GM12878 (cell line): ENCODE data around the gene NAV2. TPM values are rescaled to one million over a fixed set of nuclear protein-coding genes. Genes with fewer than 3 reads are reported as not detected.

Experiments used
- ATAC-seq: fragments of 200-7000 bp; cut with Tn5 transposase; 3 replicates; pipeline ENCODE4 v1.9.1; 2020; ENCODE audit warnings: mild to moderate bottlenecking, moderate library complexity
- BruUV-seq: library from RNA; stranded (reverse); fragments of 400-500 nt; replicated peaks from 2 replicates; lab custom pipeline; 2021; lab: Mats Ljungman, UMichigan
- CTCF ChIA-PET: fragments of 300-600 bp; sonication (Branson Sonifier 250); formaldehyde crosslinking; extraction: SDS; loops from one replicate; lab custom pipeline; 2021; ENCODE audit warnings: inconsistent platforms; lab: Yijun Ruan, JAX
- POLR2A ChIA-PET: fragments of 350-600 bp; formaldehyde crosslinking; extraction: SDS; loops from one replicate; lab custom pipeline; 2021; ENCODE audit warnings: inconsistent platforms; lab: Charles Lee
- RAD21 ChIA-PET: fragments of 300-600 bp; sonication (Branson Sonifier 250); formaldehyde crosslinking; loops from one replicate; lab custom pipeline; 2023; ENCODE audit warnings: antibody characterized with exemption; ENCODE audit not compliant: unreplicated experiment; lab: Charles Lee
- SMC1A ChIA-PET: fragments of 300-600 bp; sonication (Branson Sonifier 250); formaldehyde crosslinking; loops from one replicate; lab custom pipeline; 2023; ENCODE audit not compliant: unreplicated experiment, uncharacterized antibody; lab: Charles Lee
- DNase-seq: peaks from one replicate; pipeline ENCODE4 v3.0.0-alpha.2; 2011; ENCODE audit warnings: low read depth, low spot score
- FAIRE-seq: peaks from 3 replicates; lab custom pipeline; 2011; peaks lifted over from hg19 to GRCh38; lab: Jason Lieb, UNC
- H2AFZ ChIP-seq: 2 replicates; pipeline ENCODE4 v1.6.0; 2011; ENCODE audit warnings: low read depth, low read length, control low read depth; ENCODE audit not compliant: control insufficient read depth
- H3K27ac ChIP-seq: 2 replicates; pipeline ENCODE4 v1.5.1; 2011; ENCODE audit warnings: control low read depth; ENCODE audit not compliant: control insufficient read depth, insufficient read depth
- H3K27me3 ChIP-seq, 2 experiments: replicated peaks in 1 of 2; 2 replicates each; pipeline versions ENCODE4 v1.6.0 to v1.6.1; 2011; ENCODE audit warnings: low read length in 1 of 2; ENCODE audit not compliant: control insufficient read depth in 2 of 2, insufficient read depth in 2 of 2
- H3K36me3 ChIP-seq, 2 experiments: 2 replicates each; pipeline ENCODE4 v1.5.1; 2011; ENCODE audit warnings: low read length in 1 of 2; ENCODE audit not compliant: control insufficient read depth in 2 of 2, insufficient read depth in 2 of 2
- H3K4me1 ChIP-seq: 2 replicates; pipeline ENCODE4 v1.6.1; 2011; ENCODE audit warnings: mild to moderate bottlenecking, low read length, moderate library complexity, mixed read lengths; ENCODE audit not compliant: control insufficient read depth, insufficient read depth
- H3K4me2 ChIP-seq: 2 replicates; pipeline ENCODE4 v1.6.0; 2011; ENCODE audit warnings: control low read depth; ENCODE audit not compliant: control insufficient read depth, insufficient read depth
- H3K4me3 ChIP-seq: fragments of 200-600 bp; sonication (generic); 2 replicates; pipeline ENCODE4 v1.5.1; 2016
- H3K79me2 ChIP-seq: 2 replicates; pipeline ENCODE4 v1.6.0; 2011; ENCODE audit warnings: low read length; ENCODE audit not compliant: control insufficient read depth, insufficient read depth
- H3K9ac ChIP-seq: 2 replicates; pipeline ENCODE4 v1.8.0; 2011; ENCODE audit warnings: low read length, control low read depth, mixed read lengths; ENCODE audit not compliant: control insufficient read depth, insufficient read depth
- H3K9me3 ChIP-seq: replicated peaks from 3 replicates; pipeline ENCODE4 v1.5.1; 2011; ENCODE audit warnings: mild to moderate bottlenecking, low read length; ENCODE audit not compliant: control insufficient read depth, insufficient read depth
- H4K20me1 ChIP-seq: 2 replicates; pipeline ENCODE4 v1.6.0; 2011; ENCODE audit not compliant: control insufficient read depth, insufficient read depth
- BMI1 ChIP-seq: fragments of 450-650 bp; IDR thresholded peaks from 2 replicates; pipeline ENCODE4 v1.6.1; 2016; ENCODE audit warnings: mild to moderate bottlenecking, moderate library complexity, borderline replicate concordance
- CBX3 ChIP-seq: fragments of 200-600 bp; sonication (generic); IDR thresholded peaks from 2 replicates; pipeline ENCODE4 v1.6.1; 2016; ENCODE audit warnings: low read depth, borderline replicate concordance
- CHD2 ChIP-seq: IDR thresholded peaks from 2 replicates; pipeline ENCODE4 v1.6.1; 2011; ENCODE audit warnings: low read depth, low read length, improper control_type of control experiment, borderline replicate concordance
- ESRRA ChIP-seq: IDR thresholded peaks from 2 replicates; pipeline ENCODE4 v1.6.1; 2012; ENCODE audit warnings: mild to moderate bottlenecking, low read length, improper control_type of control experiment
- HCFC1 ChIP-seq: fragments of 150-350 bp; IDR thresholded peaks from 2 replicates; pipeline ENCODE4 v1.6.1; 2014; ENCODE audit warnings: low read length
- HDAC2 ChIP-seq: fragments of 200-600 bp; sonication (generic); IDR thresholded peaks from 2 replicates; pipeline ENCODE4 v1.6.1; 2017
- NR2F1 ChIP-seq: fragments of 450-650 bp; conservative IDR thresholded peaks from 2 replicates; pipeline ENCODE4 v1.6.1; 2017; ENCODE audit warnings: mild to moderate bottlenecking
- PAX5 ChIP-seq: IDR thresholded peaks from 2 replicates; pipeline ENCODE4 v1.6.1; 2011; ENCODE audit warnings: low read depth, low read length, borderline replicate concordance
- POLR2AphosphoS2 ChIP-seq: IDR thresholded peaks from 2 replicates; pipeline ENCODE4 v1.6.1; 2011; ENCODE audit warnings: low read depth, mild to moderate bottlenecking, low read length, improper control_type of control experiment, moderate library complexity
- POLR2AphosphoS5 ChIP-seq: IDR thresholded peaks from 2 replicates; pipeline ENCODE4 v1.6.1; 2011; ENCODE audit warnings: mild to moderate bottlenecking, low read length, inconsistent platforms
- RAD21 ChIP-seq: IDR thresholded peaks from 2 replicates; pipeline ENCODE4 v1.6.1; 2011; ENCODE audit warnings: mild to moderate bottlenecking, low read depth, low read length, moderate library complexity; ENCODE audit not compliant: insufficient read depth
- RFX5 ChIP-seq: IDR thresholded peaks from 2 replicates; pipeline ENCODE4 v1.6.1; 2011; ENCODE audit warnings: low read depth, low read length, improper control_type of control experiment
- SMAD1 ChIP-seq: fragments of 450-650 bp; IDR thresholded peaks from 2 replicates; pipeline ENCODE4 v1.6.1; 2018; ENCODE audit warnings: mild to moderate bottlenecking, low read depth; ENCODE audit not compliant: partially characterized antibody
- SMC3 ChIP-seq: IDR thresholded peaks from 2 replicates; pipeline ENCODE4 v1.6.1; 2011; ENCODE audit warnings: low read length, improper control_type of control experiment, borderline replicate concordance
- YBX1 ChIP-seq: fragments of 450-650 bp; IDR thresholded peaks from 2 replicates; pipeline ENCODE4 v1.6.1; 2016; ENCODE audit warnings: antibody characterized with exemption
- ZNF274 ChIP-seq: IDR thresholded peaks from one replicate; pipeline ENCODE4 v1.8.0; 2011; ENCODE audit not compliant: insufficient read length, insufficient read depth
- ZNF384 ChIP-seq: IDR thresholded peaks from 2 replicates; pipeline ENCODE4 v1.6.1; 2012; ENCODE audit warnings: low read depth, mild to moderate bottlenecking, low read length, improper control_type of control experiment, borderline replicate concordance
- ZZZ3 ChIP-seq: IDR thresholded peaks from 2 replicates; pipeline ENCODE4 v1.6.1; 2011; ENCODE audit warnings: low read depth; ENCODE audit not compliant: control insufficient read depth, insufficient read length
- WGBS: methylation state at CpG from one replicate; pipeline ENCODE4 v1.1.6; 2016; ENCODE audit warnings: low lambda C conversion rate; ENCODE audit not compliant: insufficient replicate concordance, insufficient coverage; ENCODE audit errors: missing lambda C conversion rate; 5-methylcytosine and 5-hydroxymethylcytosine counted together
- in situ Hi-C: fragments of 300-500 bp; cut with MboI; formaldehyde crosslinking; loops from 9 replicates; pipeline ENCODE4 v1.14.3; 2018; ENCODE audit warnings: mixed read lengths
- intact Hi-C: fragments of 100-400 bp; cut with micrococcal nuclease; formaldehyde crosslinking; loops from one replicate; pipeline ENCODE4 v1.14.2; 2022; ENCODE audit not compliant: unreplicated experiment
- polyA plus RNA-seq, 11 experiments: library from polyadenylated mRNA; depleted of rRNA in 4 of 11; unstranded in 6 of 11; stranded (reverse) in 5 of 11; fragments of >200 nt; fragmentation: Nextera tagmentation in 4 of 11; fragmentation: Illumina TruSeq in 1 of 11; extraction: Ambion mirVana in 4 of 11; extraction: Trizol in 1 of 11; gene quantifications; 1 replicate in 1 of 11; 2 replicates in 10 of 11; pipeline versions ENCODE4 v1.2.1 to v1.2.3, GENCODE V29; 2011 to 2016; ENCODE audit warnings: inconsistent platforms in 2 of 11, missing spikeins in 2 of 11, low read depth in 1 of 11
- total RNA-seq, 4 experiments: library from RNA; depleted of rRNA in 3 of 4; stranded (reverse); fragments of >200 nt in 3 of 4; fragmentation: Illumina TruSeq in 1 of 4; extraction: Trizol in 1 of 4; gene quantifications; 2 replicates each; pipeline versions ENCODE4 v1.2.1 to v1.2.3, GENCODE V29; 2013 to 2021
- TF ChIP-seq, protein P1 (sequence below): fragments of 450-650 bp; IDR thresholded peaks from 2 replicates; pipeline ENCODE4 v1.6.1; 2016; ENCODE audit warnings: mild to moderate bottlenecking

The NAV2 gene
- total and polyA plus RNA-seq, 10 of the 15 experiments (the other 5 are each of a cell fraction or from before 2014, with no cell fraction given) = 0.35 to 6.1 (median 1.1) TPM

DNA sequence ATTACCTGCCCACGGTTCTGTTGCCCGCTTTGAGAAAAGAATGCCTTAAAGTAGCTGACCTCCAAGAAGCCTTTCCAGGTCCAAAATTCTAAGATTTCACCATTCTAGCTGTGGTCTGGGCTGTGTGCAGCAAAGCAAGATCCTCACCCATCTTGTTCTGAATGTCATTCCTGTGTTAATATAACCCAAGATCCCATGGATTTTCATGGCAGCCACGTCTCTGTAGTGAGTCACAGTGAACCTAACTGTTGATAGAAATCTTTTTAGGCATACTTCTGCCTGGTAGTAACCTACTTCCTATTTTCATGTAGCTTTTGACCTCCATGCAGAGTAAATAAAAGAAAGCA, 210.0 kb downstream of the NAV2 start:
- H3K4me1 ChIP-seq = no peaks in the 10 kb centered on the region
- no TSS peak for BruUV-seq
- no peak for DNase-seq
- SMC1A ChIA-PET = interaction anchor here (1.0 kb wide), 1 partner anchor 17 kb away, joined by 6 read pairs; no protein-coding TSS in a partner anchor
- H3K9ac ChIP-seq = no peak overlapping the region
- POLR2A ChIA-PET = no interaction called here
- no peak for ATAC-seq
- no peak overlapping the region for H3K4me2 ChIP-seq
- H3K36me3 ChIP-seq = no peaks in the 10 kb centered on the region
- H4K20me1 ChIP-seq = no peaks in the 10 kb centered on the region
- RAD21 ChIA-PET = interaction anchor here (1.0 kb wide), 1 partner anchor 16 kb away, joined by 4 read pairs; no protein-coding TSS in a partner anchor
- CTCF ChIA-PET = interaction anchor here (0.7 to 0.8 kb wide), 2 partner anchors 137 to 210 kb away, joined by 3 to 4 read pairs; no protein-coding TSS in a partner anchor
- TF ChIP-seq BMI1 (no peak), RFX5 (no peak)
- no peak for FAIRE-seq
- no peak overlapping the region for H3K4me3 ChIP-seq
- no peaks in the 10 kb centered on the region for H3K9me3 ChIP-seq
- H2AFZ ChIP-seq = no peak overlapping the region
- 0 out of 4 replicates have a peak, but pooled peaks cover 0 to 2% of the 10 kb centered on the region in 2 experiments for H3K27me3 ChIP-seq
- in situ Hi-C loops (no loop called here), intact Hi-C loops (no loop called here)
- no peak overlapping the region for H3K27ac ChIP-seq
- WGBS = 54% methylated on average over 3 of the region's 3 CpGs
- no peaks in the 10 kb centered on the region for H3K79me2 ChIP-seq

DNA sequence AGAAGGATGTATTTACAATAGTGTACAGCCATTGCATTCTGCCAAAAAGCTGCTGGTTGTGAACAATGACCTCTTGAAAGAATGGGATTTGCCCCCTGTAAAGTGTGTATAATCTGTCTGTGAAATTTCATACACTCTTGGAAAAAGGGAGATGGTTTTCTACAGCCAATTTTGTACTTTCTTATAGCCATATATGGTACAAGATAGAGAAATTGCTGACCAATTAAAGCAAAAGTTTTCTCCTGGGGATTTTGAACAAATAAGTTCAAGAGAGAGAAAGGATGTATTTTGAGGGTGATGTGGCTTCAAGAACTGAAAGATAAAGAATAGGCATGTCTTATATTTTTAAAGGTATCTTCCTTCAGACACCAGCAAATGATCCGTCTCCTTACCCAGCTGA, 211.0 kb downstream of the NAV2 start:
- DNase-seq (no peak), ATAC-seq (no peak), FAIRE-seq (no peak)
- H3K4me3 ChIP-seq = no peak overlapping the region
- intact Hi-C loops (no loop called here), in situ Hi-C loops (no loop called here)
- H3K79me2 ChIP-seq = no peaks in the 10 kb centered on the region
- no TSS peak for BruUV-seq
- no peak overlapping the region for H3K4me2 ChIP-seq
- H3K4me1 ChIP-seq = no peaks in the 10 kb centered on the region
- no peak overlapping the region for H3K27ac ChIP-seq
- ChIA-PET RAD21 (no interaction called here), SMC1A (interaction anchor here (0.7 kb wide), 1 partner anchor 11 kb away, joined by 3 read pairs; no protein-coding TSS in a partner anchor), POLR2A (no interaction called here), CTCF (interaction anchor here (1.8 kb wide), 1 partner anchor 209 kb away, joined by 5 read pairs; no protein-coding TSS in a partner anchor)
- H3K9ac ChIP-seq = no peak overlapping the region
- no peaks in the 10 kb centered on the region for H3K36me3 ChIP-seq
- 0 out of 4 replicates have a peak, but pooled peaks cover 0 to 2% of the 10 kb centered on the region in 2 experiments for H3K27me3 ChIP-seq
- H2AFZ ChIP-seq = no peak overlapping the region
- WGBS = 78% methylated on average over 1 of the region's 1 CpG
- H4K20me1 ChIP-seq = no peaks in the 10 kb centered on the region
- no peaks in the 10 kb centered on the region for H3K9me3 ChIP-seq
- no peak for TF ChIP-seq HCFC1
- TF ChIP-seq SMAD1 = no peak
- TF ChIP-seq CHD2 = no peak
- TF ChIP-seq POLR2AphosphoS2 = no peak
- TF ChIP-seq HDAC2 = no peak
- TF ChIP-seq, protein P1, sequence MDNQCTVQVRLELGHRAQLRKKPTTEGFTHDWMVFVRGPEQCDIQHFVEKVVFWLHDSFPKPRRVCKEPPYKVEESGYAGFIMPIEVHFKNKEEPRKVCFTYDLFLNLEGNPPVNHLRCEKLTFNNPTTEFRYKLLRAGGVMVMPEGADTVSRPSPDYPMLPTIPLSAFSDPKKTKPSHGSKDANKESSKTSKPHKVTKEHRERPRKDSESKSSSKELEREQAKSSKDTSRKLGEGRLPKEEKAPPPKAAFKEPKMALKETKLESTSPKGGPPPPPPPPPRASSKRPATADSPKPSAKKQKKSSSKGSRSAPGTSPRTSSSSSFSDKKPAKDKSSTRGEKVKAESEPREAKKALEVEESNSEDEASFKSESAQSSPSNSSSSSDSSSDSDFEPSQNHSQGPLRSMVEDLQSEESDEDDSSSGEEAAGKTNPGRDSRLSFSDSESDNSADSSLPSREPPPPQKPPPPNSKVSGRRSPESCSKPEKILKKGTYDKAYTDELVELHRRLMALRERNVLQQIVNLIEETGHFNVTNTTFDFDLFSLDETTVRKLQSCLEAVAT = no peak
- no peak for TF ChIP-seq SMC3
- TF ChIP-seq ESRRA = no peak
- no peak for TF ChIP-seq NR2F1
- TF ChIP-seq YBX1 = no peak
- no peak for TF ChIP-seq RAD21
- TF ChIP-seq CBX3 = no peak
- TF ChIP-seq ZNF384 = no peak
- TF ChIP-seq PAX5 = no peak
- TF ChIP-seq ZNF274 = no peak
- TF ChIP-seq BMI1 = no peak
- no peak for TF ChIP-seq ZZZ3
- TF ChIP-seq POLR2AphosphoS5 = no peak
